Mucosa of descending colon (tissue), 3 donors: Measurements from ENCODE around the gene TP53I11. TPM values are rescaled to one million over a fixed set of nuclear protein-coding genes. Genes with fewer than 3 reads are reported as not detected.

ENCODE experiments used
- ATAC-seq: fragments of 200-7000 bp; cut with Tn5 transposase; one replicate; pipeline ENCODE4 v1.9.1; 2020; ENCODE audit warnings: mild to moderate bottlenecking, moderate library complexity
- DNase-seq, 3 donors: peaks; one replicate each; pipeline ENCODE4 v3.0.0-alpha.2; 2020
- H3K36me3 ChIP-seq: fragments of 200-600 bp; one replicate; pipeline ENCODE4 v1.8.0; 2021; ENCODE audit warnings: low read depth, mild to moderate bottlenecking
- H3K4me1 ChIP-seq: fragments of 200-600 bp; one replicate; pipeline ENCODE4 v1.8.0; 2021; ENCODE audit warnings: low read depth, mild to moderate bottlenecking
- H3K4me3 ChIP-seq: fragments of 200-600 bp; one replicate; pipeline ENCODE4 v1.8.0; 2021; ENCODE audit warnings: mild to moderate bottlenecking
- H3K9me3 ChIP-seq: fragments of 200-600 bp; one replicate; pipeline ENCODE4 v1.8.0; 2021; ENCODE audit warnings: mild to moderate bottlenecking
- intact Hi-C, 2 donors: fragments of 100-400 bp; cut with DNase I in 1 of 2; cut with micrococcal nuclease in 1 of 2; formaldehyde crosslinking; loops; one replicate each; pipeline versions ENCODE4 v1.11.0 to v1.11.1; 2022; cut with DNase I, micrococcal nuclease
- total RNA-seq, 3 donors: library from RNA; stranded (reverse); fragmentation: NEBNext Ultra II Directional in 2 of 3; extraction: Animal tissue kit (Norgen Biotek cat#: 25700) in 2 of 3; gene quantifications; one replicate each; pipeline versions ENCODE4 v1.2.1 to v1.2.4, GENCODE V29; 2021 to 2023
- TF ChIP-seq, protein P1 (sequence below): fragments of 200-600 bp; IDR thresholded peaks from one replicate; pipeline ENCODE4 v1.8.0; 2022; ENCODE audit warnings: antibody characterized with exemption, mild to moderate bottlenecking
- donor health status: DM: no; HTN: no; CAD: no; lungs with moderate emphysema.
- donor health status: DM: no; HTN: no; CAD: no.
- donor health status: DM: no; HTN: yes; CAD: no.

Gene TP53I11
- total RNA-seq, 3 donors from 2014 or later = 48.4 to 95.9 (median 91.9) TPM

- TF ChIP-seq, protein P1, sequence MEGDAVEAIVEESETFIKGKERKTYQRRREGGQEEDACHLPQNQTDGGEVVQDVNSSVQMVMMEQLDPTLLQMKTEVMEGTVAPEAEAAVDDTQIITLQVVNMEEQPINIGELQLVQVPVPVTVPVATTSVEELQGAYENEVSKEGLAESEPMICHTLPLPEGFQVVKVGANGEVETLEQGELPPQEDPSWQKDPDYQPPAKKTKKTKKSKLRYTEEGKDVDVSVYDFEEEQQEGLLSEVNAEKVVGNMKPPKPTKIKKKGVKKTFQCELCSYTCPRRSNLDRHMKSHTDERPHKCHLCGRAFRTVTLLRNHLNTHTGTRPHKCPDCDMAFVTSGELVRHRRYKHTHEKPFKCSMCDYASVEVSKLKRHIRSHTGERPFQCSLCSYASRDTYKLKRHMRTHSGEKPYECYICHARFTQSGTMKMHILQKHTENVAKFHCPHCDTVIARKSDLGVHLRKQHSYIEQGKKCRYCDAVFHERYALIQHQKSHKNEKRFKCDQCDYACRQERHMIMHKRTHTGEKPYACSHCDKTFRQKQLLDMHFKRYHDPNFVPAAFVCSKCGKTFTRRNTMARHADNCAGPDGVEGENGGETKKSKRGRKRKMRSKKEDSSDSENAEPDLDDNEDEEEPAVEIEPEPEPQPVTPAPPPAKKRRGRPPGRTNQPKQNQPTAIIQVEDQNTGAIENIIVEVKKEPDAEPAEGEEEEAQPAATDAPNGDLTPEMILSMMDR = no peak
- no peaks in the 10 kb centered on the region for H3K36me3 ChIP-seq
- peaks cover 9% of the 10 kb centered on the region for H3K4me1 ChIP-seq
- DNase-seq (no peak), ATAC-seq (no peak)
- intact Hi-C loops = no loop called here
- H3K9me3 ChIP-seq = no peaks in the 10 kb centered on the region
- H3K4me3 ChIP-seq = no peak overlapping the region
Measured at GRCh38 chr11:44909557-44909956, 41.1 kb downstream of the TP53I11 start.

DNA sequence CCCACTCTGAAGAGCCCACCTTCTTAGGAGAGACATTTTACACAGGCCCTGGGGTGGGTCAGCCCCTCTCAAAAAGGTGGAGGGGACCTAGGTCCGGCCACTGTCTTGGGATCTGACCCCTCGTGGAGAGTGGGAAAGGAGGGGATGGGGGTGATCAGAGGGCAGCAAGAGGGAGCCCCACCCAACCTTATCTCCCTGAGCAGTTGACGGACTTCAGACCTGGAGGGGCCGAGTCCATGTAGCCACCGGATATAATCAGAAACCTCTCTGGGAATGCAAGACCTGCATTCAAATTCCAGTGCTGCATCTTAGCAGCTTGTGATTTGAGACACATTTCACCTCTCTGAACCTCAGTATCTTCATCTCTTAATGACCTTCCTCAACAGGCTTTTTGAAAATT lies 44.0 kb downstream of the TP53I11 start:
- DNase-seq (peak in 1 of 3 donors; percentile 62), ATAC-seq (peak; percentile 71)
- TF ChIP-seq, protein P1 = no peak
- intact Hi-C loops = no loop called here
- no peaks in the 10 kb centered on the region for H3K36me3 ChIP-seq
- peaks cover 9% of the 10 kb centered on the region for H3K4me1 ChIP-seq
- H3K9me3 ChIP-seq = no peaks in the 10 kb centered on the region
- H3K4me3 ChIP-seq = no peak overlapping the region

DNA sequence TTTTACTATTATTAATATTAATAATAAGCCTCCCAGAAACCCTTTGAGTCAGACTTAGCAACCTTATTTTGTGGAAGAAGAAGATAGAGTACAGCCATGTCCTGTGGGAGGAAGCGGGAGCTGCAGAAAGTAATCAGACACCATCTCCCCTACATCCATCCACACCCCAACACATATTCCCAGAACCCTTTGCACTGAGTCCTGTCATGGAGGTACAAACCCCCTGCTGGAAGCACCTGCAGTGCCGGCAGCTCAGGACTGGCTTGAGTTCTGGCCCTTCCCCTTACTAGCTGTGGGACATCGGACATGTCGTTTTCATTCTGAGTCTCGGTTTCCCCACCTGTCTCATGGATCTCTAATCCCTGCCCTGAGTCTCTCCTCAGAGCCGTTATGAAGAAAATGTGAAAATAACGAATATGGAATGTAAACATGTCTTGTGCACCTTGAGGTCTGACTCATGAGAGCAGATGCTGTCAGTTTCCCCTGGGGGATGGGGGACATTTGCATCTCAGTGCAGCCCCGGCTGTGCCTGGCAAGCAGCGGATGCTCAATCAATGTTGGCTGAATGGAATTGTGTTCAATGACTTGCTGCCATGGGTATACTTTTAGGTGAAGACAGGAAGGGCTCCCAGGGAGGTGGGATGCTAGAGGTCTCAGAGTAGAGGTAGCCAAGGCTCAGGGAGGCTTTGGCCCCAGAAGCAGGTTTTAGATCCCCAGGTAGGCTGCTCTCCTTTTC lies 45.4 kb downstream of the TP53I11 start:
- intact Hi-C loops = no loop called here
- H3K9me3 ChIP-seq = no peaks in the 10 kb centered on the region
- ATAC-seq (no peak), DNase-seq (no peak)
- H3K4me3 ChIP-seq = no peak overlapping the region
- peaks cover 6% of the 10 kb centered on the region for H3K4me1 ChIP-seq
- H3K36me3 ChIP-seq = no peaks in the 10 kb centered on the region
- TF ChIP-seq, protein P1 = no peak

GRCh38 chr11:44904261-44905020 lies 46.2 kb downstream of the TP53I11 start:
- intact Hi-C loops = no loop called here

DNA sequence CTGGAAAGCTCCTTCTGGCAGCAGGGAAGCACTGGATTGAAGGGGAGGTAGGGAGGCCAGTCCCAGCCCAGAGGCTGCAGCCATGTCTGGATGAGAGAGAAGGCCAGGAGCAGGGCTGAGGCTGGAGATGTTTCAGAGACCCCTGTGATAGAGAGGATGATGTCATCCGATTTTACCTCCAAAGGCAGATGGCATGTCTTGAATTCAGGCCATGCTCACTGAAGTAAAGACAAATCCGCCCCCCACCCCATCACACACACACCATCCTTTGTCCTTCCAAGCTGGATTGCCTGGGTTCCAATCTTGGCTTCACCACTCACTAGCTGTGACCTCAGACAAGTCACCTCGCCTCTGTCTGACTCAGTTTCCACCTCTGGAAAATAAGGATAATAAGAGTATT lies 47.2 kb downstream of the TP53I11 start:
- Histone ChIP-seq H3K9me3 (no peaks in the 10 kb centered on the region), H3K4me1 (peaks cover 6% of the 10 kb centered on the region), H3K36me3 (no peaks in the 10 kb centered on the region), H3K4me3 (no peak overlapping the region)
- TF ChIP-seq, protein P1 = no peak
- DNase-seq (no peak), ATAC-seq (no peak)
- intact Hi-C loops = no loop called here

More at GRCh38 chr11:44904261-44905020, 46.2 kb downstream of the TP53I11 start:
- DNase-seq (no peak), ATAC-seq (no peak)
- Histone ChIP-seq H3K36me3 (no peaks in the 10 kb centered on the region), H3K9me3 (no peaks in the 10 kb centered on the region), H3K4me3 (no peak overlapping the region), H3K4me1 (peaks cover 6% of the 10 kb centered on the region)
- TF ChIP-seq, protein P1 = no peak
